Dermis microvascular lymphatic vessel endothelial cell (primary cell): ENCODE results near the gene TUBB2B. TPM values are rescaled to one million over a fixed set of nuclear protein-coding genes. Genes with fewer than 3 reads are reported as not detected.
A peak's percentile ranks its signal among the peaks of the same experiment; 100 is the strongest.
"Not testable (repeated sequence)": the region's sequence is repeated elsewhere in the genome, so short reads cannot be mapped to it uniquely, and the experiment has no call there.

Source experiments
- DNase-seq, 2 donors: peaks; one replicate each; pipeline versions ENCODE4 v3.0.0 to v3.0.0-alpha.2; 2010; ENCODE audit warnings: low read depth in 2 of 2
- total RNA-seq: library from RNA; depleted of rRNA; stranded (reverse); fragments of >200 nt; gene quantifications from 2 replicates; pipeline ENCODE4 v1.2.1, GENCODE V29; 2014

The TUBB2B gene
- total RNA-seq, 1 donor from 2014 or later: 3.6 TPM

DNA sequence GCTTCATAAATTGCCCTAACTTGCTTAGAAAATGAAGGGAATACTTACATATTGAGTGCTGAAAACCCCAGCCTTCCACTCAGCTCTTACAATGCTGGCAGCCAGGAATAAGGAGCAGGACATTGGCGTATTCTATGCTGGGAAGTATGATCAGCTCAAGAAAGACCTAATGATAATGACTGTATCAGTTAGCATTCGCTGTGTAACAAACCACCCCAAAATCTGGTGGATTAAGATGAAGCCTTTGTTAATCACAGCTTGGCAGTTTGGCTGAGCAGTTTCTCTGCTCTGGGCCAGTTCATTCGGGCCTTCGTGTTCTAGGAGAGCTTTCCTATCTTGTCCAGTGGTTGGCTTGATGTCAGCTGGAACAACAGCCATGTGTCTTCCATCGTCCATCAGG is 36.7 kb downstream of the TUBB2B start:
- no peak for DNase-seq

DNA sequence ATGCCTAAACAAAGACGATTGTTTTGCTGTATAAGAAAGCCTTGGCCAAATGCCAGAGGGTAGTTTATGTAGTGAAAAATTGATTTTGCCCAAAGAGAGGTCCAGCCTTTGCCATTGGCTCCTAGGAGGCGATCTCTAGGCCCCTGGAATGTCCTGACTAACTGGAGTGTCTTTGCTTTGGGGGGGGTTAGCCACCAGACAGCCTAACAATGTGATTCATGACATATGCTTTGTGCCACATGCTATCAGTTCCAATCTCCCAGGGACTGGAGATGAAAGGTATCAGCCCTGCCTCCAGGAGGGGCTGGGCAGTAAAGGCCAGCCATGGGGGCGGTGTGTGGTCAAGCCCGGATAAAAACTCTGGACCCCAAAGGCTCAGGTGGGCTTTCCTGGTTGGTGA is 37.4 kb downstream of the TUBB2B start:
- DNase-seq: no peak

DNA sequence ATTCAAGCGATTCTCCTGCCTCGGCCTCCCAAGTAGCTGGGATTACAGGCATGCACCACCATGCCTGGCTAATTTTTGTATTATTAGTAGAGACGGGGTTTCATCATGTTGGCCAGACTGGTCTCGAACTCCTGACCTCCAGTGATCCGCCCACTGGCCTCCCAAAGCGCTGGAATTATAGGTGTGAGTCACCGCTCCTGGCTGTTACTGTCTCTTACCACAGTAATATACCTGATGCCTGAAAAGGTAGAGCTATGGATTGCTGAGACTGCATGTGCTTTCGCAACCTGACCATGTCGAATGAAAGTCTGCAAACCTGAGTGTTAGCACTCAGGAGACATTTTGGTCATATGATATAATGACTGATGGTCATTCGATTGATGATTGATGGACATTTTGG is 38.3 kb downstream of the TUBB2B start:
- not testable (repeated sequence) for DNase-seq

DNA sequence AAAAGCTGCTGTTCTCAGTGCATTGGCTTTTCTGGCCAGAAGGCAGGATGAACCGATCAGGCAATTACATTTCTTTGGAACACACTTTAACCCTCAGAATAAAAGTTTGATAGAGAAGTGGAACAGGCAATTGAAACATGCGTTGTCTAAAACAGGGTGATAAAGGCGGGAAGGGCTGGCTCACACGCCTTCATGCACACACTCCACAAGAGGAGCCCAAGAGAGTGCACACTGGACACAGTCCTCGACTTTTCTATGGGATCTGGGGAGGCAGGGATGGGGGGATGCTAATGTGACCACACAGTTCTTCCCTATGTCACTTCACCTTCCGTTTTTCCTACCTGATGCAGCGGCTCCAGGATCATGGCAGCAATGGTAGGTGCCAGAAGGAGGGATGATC is 39.2 kb downstream of the TUBB2B start:
- DNase-seq: no peak

DNA sequence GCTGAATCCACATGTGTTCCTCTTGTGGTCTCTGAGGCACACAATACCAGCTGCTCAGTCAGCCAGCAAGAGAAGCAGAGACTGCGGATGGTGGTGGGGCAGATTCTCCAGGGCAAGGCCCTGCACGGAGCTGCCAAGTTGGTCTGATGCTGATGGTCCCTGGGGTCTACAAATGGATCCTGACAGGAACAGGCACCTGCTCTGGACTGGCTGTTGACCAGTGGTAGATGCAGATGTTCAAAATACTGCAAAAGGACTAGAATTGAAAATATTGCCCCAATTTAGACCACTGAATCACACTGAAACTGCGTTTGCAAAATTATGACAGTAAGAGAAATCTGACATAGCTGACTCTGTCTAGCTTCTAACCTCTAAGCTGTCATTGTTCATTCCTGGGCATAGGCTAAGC is 40.5 kb downstream of the TUBB2B start:
- DNase-seq: no peak

DNA sequence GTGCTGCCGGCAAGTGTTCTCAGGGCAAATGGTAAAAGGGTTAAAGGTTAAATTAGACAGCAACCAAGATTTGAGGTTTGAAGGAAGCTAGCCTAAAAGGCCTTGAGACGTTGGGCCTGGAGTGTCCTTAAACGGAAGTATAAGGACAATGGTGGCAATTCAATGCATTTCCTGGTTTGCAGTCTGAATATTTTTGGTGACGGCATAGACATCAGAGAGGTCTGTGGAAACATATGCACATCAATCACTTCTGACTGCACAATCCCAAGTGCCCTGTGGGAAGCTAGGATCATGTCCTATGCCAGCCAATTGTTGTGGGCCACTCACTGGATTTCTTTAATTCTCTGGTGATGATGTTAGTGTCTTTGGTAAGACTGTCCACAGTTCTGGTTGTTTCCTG is 44.4 kb downstream of the TUBB2B start:
- DNase-seq: peak in 1 of 2 donors; percentile 25

DNA sequence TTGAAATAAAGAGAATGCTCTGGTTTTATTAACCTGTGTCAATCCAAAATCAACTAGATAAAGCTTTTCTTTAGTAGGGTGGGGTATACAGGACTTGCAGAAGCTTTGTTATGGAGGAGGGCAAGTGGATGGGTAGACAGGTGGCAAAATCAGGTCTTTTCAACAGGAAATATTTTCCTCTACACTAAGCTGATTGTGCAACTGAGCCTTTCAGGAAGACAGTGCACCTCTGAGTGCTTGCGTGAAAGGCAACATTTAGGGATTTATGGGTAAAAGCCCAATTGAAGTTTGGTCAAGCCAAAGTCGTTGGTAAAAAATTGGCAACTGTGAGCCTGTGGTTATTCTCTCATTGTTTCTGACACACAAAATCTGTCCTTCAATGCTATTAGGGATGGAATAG is 46.3 kb downstream of the TUBB2B start:
- no peak for DNase-seq

DNA sequence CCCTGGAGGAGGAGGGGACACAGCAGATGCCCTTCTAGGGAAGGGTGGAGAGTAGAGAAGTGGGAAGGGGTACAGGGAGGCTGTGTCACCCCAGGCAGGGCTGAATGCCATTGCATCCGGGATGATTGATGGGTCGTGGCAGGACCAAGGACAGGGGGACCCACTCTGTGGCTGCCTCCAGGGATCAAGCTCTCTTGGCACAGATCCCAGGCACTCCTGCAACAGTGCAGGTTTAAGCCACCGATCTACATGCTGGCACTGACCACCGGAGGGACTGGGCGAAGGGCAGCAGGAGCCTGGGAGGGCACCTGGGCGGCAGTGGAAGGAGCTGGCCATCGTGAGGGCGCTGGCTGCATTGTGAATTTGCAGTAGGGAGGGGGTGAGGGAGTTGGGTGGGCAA is 47.5 kb downstream of the TUBB2B start:
- not testable (repeated sequence) for DNase-seq

DNA sequence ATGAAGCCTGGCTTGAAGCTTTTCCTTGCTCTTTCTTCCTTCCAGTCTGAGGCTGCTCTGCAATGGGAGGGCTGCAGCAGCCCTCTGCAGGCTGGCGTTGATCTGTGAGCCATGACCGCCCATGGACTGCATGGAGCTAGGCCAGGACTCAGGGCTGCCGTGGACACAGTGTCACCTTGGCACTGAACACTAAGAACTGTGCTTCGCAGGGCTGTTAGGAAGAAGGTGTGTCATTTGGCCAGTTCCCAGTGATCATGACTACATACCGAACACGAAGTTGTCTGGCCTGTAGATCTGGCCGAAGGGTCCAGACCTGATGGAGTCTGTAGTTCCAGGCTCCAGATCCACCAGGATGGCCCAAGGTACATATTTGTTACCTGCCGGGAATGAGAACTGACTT is 48.8 kb downstream of the TUBB2B start:
- not testable (repeated sequence) for DNase-seq

DNA sequence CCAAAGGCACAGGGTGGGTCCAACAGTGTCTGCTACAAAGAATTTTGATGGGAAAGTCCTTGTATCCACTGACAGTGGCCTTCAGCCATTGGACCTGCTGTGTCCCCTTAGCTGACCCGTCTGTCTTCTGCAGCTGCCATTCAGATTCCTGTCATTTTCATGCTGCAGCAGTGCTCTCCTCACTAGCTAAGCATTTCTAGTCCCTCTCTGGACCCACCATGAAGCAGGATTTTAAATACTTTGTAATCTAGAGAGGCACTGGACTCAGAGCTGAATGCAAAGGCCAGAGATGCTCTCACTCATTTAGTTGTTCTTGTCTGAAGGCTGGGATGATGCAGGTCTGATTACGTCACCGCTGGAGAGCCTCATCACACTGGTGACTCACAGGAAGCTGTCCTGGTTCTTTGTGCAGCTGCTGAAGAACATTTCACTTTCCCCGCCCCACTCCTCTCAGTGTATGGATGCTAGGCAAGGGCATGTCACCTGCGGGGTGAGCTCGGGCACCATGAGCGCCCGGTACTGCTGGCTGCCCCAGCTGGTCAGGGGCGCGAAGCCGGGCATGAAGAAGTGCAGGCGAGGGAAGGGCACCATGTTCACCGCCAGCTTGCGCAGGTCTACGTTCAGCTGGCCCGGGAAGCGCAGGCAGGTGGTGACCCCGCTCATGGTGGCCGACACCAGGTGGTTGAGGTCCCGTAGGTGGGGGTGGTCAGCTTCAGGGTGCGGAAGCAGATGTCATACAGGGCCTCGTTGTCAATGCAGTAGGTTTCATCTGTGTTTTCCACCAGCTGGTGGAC is 50.7 kb downstream of the TUBB2B start:
- DNase-seq: peak; percentile 67 to 87

DNA sequence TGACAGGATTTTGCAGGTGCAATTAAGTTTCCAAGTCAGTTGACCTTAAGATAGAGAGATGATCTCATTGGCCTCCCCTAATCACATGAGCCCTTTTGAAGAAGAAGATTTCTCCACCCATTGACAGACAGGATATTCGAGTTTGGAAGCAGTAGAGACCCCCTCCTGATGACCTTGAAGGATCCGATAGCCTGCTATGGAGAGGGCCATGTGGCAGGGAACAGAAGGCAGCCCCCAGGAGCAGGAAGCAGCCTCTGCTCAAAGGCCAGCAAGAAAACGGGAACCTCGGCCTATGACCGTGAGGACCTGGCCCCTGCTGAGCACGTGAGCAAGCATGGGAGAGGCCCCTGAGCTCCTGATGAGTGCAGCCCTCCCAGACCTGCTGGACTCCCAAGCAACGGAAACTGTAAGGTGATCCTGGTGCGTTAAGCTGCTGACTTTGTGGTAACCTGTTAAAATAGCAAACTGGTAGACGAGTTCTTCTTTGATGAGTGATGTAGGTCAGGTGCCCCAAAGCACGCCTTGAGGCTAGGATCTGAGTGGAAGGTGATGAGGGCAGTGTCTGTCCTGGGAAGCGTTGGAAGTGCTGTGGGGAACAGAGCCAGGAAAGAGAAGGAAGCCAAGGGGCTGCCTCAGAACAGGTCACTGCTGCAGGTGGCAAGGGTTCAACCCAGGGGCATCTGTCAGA is 51.6 kb downstream of the TUBB2B start:
- DNase-seq: no peak

Other genes with a start within 250 kb of the TUBB2B start
- gene NQO2, start 227.8 kb downstream of the TUBB2B start, total RNA-seq: 12.2 and 24.9 TPM in 2 replicates
- gene RIPK1, start 159.2 kb downstream of the TUBB2B start, total RNA-seq: 19.8 and 27.6 TPM in 2 replicates
- gene BPHL, start 108.9 kb downstream of the TUBB2B start, total RNA-seq: 10.0 and 10.1 TPM in 2 replicates
- 41.0 and 63.2 TPM in 2 replicates for gene TUBB2A, start 70.1 kb downstream of the TUBB2B start, total RNA-seq
- gene PSMG4, start 31.3 kb upstream of the TUBB2B start, total RNA-seq: 51.5 and 59.3 TPM in 2 replicates
- gene SLC22A23, start 229.4 kb upstream of the TUBB2B start, total RNA-seq: 29.4 and 52.6 TPM in 2 replicates